NCI-H345 (cell line): Measurements from ENCODE around the gene ENDOU.
"Not testable (repeated sequence)": the region's sequence is repeated elsewhere in the genome, so short reads cannot be mapped to it uniquely, and the experiment has no call there.

Experiments
- DNase-seq: peaks from one replicate; lab custom pipeline; 2025; lab: John Stamatoyannopoulos, UW

ENDOU gene

DNA sequence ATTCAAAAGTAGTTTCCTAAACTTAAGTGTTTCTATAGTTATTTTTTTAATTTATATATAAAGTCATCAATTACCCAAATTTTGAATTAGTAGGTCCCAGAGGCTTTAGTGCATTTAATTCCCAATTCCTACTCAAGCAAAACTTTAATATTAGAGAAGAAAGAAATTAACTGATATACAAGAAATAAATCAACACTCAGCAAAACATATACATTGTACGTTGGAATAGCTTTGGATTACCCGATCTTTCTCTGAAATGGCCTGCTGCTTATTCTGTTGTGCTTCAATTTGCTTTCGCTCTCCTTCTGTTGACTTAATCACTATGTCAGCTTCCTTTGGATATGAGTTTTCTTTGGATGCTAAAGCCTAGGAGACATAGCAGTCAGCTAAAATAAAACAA lies 37.7 kb downstream of the ENDOU start:
- no peak for DNase-seq

DNA sequence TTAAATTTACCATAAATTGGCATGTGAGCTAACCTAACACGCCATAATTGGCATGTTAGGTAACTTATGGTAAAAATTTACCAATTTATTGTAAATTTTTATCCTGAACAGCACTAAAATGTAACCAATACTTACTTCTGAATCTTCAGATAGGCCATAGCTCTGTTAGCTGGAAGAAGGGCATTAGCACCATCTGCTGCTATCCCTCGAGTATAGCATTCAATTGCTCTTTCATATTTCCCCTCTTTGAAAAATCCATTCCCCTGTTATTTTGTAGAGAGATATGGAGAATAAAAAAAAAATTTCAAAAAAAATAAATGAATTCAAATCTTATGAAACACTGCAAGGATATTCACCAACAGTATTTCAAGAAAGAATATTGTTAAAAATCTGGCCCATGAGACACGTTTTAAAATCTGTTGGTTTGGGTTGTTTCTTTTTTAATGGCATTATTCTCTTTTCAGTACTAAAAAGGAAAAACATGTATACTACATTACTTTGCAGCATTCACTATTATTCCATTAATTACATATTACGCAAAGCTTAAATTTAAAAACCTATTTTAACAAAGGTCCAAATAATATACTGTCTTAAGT lies 38.5 kb downstream of the ENDOU start:
- DNase-seq: no peak

DNA sequence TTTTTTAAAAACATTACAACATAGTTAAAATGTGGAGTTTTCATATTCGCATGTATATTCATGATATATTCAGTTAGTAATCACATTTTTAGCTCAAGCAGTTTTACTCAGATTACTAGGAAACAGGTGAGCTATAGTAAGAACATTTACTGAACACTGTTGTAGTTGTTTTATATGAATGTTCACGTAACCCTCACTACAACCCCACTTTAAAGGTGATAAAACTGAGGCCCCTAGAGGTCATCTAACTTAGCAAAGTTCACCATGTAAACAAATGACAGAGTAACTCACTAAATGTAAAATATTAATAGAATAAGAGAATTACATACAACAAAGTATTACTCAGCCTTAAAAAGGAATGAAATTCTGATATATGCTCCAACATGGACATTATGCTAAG lies 45.5 kb downstream of the ENDOU start:
- DNase-seq: no peak

DNA sequence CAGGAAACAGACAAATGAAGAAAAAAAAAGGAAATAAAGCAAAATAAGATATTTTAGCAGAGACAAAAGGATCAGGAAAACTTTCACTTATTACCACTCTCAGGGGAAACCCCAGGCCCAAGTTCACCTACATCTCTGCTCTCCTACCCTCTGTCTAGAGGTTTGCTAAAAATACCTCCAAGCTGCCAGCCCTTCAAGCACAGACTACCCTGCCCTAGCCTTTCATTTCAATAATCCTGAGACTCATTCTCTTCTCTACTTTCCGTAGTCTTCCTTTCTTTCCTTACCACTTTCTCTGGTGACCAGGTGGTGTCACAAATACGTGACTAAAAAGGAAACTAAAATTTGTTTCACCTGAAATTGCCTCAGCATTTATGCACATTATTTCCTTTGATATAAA lies 53.2 kb downstream of the ENDOU start:
- DNase-seq: no peak

DNA sequence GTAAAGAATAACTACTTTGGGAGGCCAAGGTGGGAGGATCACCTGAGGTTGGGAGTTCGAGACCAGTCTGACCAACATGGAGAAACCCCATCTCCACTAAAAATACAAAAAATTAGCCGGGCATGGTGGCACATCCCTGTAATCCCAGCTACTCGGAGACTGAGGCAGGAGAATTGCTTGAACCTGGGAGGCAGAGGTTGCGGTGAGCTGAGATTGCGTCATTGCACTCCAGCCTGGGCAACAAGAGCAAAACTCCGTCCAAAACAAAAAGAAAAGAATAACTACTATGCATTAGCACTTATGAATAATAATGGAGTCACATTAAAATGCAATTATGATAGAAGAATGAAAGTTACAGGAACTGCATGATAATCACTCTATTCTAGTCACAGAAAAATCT lies 57.4 kb downstream of the ENDOU start:
- DNase-seq: not testable (repeated sequence)
